SU-DHL-6 (cell line): Measurements from ENCODE around the gene PTPRE.

ENCODE experiments used
- EZH2phosphoT487 ChIP-seq: fragments of 200-600 bp; sonication (generic), shearing (Covaris generic); conservative IDR thresholded peaks from 2 replicates; pipeline ENCODE4 v1.6.1; 2018; ENCODE audit warnings: mild to moderate bottlenecking, antibody characterized with exemption, low read length, moderate library complexity, mixed read lengths
- TF ChIP-seq, protein P1 (sequence below): fragments of 200-600 bp; sonication (generic); IDR thresholded peaks from one replicate; pipeline ENCODE4 v1.5.1; 2017; ENCODE audit warnings: antibody characterized with exemption, mild to moderate bottlenecking, low read length, moderate library complexity; ENCODE audit not compliant: insufficient read depth, poor library complexity, severe bottlenecking

DNA sequence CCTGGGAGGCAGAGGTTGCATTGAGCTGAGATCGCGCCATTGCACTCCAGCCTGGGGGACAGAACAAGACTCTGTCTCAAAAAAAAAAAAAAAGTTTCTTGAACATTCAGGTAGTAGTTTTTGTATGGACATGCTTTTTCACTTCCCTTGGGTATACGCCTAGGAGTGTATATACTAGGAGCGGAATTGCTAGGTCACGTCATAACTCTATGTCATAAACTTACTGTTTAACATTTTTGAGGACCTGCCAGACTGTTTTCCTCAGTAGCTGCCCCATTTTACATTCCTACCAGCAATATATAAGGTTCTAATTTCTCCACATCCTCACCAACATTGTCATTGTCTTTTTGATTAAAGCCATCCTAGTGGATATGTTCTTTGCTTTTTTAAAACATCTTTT is 167.7 kb downstream of the PTPRE start:
- TF ChIP-seq, protein P1, sequence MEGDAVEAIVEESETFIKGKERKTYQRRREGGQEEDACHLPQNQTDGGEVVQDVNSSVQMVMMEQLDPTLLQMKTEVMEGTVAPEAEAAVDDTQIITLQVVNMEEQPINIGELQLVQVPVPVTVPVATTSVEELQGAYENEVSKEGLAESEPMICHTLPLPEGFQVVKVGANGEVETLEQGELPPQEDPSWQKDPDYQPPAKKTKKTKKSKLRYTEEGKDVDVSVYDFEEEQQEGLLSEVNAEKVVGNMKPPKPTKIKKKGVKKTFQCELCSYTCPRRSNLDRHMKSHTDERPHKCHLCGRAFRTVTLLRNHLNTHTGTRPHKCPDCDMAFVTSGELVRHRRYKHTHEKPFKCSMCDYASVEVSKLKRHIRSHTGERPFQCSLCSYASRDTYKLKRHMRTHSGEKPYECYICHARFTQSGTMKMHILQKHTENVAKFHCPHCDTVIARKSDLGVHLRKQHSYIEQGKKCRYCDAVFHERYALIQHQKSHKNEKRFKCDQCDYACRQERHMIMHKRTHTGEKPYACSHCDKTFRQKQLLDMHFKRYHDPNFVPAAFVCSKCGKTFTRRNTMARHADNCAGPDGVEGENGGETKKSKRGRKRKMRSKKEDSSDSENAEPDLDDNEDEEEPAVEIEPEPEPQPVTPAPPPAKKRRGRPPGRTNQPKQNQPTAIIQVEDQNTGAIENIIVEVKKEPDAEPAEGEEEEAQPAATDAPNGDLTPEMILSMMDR: no peak
- TF ChIP-seq EZH2phosphoT487: no peak
